OCI-LY3 (cell line): ENCODE measurements around the gene PHF23.

Source experiments
- CTCF ChIP-seq: fragments of 200-600, 300-600 bp; sonication (generic); IDR thresholded peaks from 2 replicates; pipeline ENCODE4 v1.5.1; 2014; ENCODE audit warnings: antibody characterized with exemption, low read length, low read depth
- EZH2phosphoT487 ChIP-seq: fragments of 200-600 bp; shearing (Covaris generic); IDR thresholded peaks from 2 replicates; pipeline ENCODE4 v1.6.1; 2018; ENCODE audit warnings: antibody characterized with exemption, mixed run types, low read depth

GRCh38 chr17:7223375-7223774 lies 15.9 kb downstream of the PHF23 start:
- no peak for TF ChIP-seq CTCF
- no peak for TF ChIP-seq EZH2phosphoT487
